SK-N-SH (cell line): ENCODE data around the gene RTF2. TPM values are rescaled to one million over a fixed set of nuclear protein-coding genes. Genes with fewer than 3 reads are reported as not detected.

ENCODE experiments used
- CTCF ChIA-PET: fragments of 300-600, 350-600 bp; formaldehyde crosslinking; extraction: SDS; loops from one replicate; lab custom pipeline; 2021; lab: Yijun Ruan, JAX
- POLR2A ChIA-PET: fragments of 350-600 bp; sonication (Branson Sonifier 250); formaldehyde crosslinking; extraction: SDS; loops from one replicate; lab custom pipeline; 2020; ENCODE audit warnings: antibody characterized with exemption, inconsistent platforms; lab: Yijun Ruan, JAX
- DNase-seq: peaks from one replicate; pipeline ENCODE4 v3.0.0; 2012
- H2AFZ ChIP-seq: fragments of 200-600 bp; sonication (generic); 2 replicates; pipeline ENCODE4 v1.8.1; 2016; ENCODE audit warnings: antibody characterized with exemption, mild to moderate bottlenecking, low read depth
- H3F3A ChIP-seq: fragments of 200-600 bp; sonication (generic); replicated peaks from 2 replicates; pipeline ENCODE3; 2016; ENCODE audit warnings: antibody characterized with exemption, mild to moderate bottlenecking; ENCODE audit not compliant: insufficient read depth
- H3K27ac ChIP-seq, 2 experiments: fragments of 200-500 bp in 1 of 2; fragments of 200-600 bp in 1 of 2; sonication (Bioruptor generic) in 1 of 2; sonication (generic), shearing (Covaris generic) in 1 of 2; 2 replicates each; pipeline versions ENCODE4 v1.5.1 to v1.6.1; 2014 to 2016; ENCODE audit warnings: low read depth in 2 of 2, inconsistent platforms in 1 of 2, low read length in 1 of 2, mild to moderate bottlenecking in 1 of 2, mixed read lengths in 1 of 2
- H3K27me3 ChIP-seq: fragments of 200-600 bp; sonication (generic), shearing (Covaris generic); 2 replicates; pipeline ENCODE4 v1.6.1; 2016; ENCODE audit warnings: mixed run types; ENCODE audit not compliant: insufficient read depth
- H3K36me3 ChIP-seq, 2 experiments: fragments of 200-500 bp in 1 of 2; fragments of 200-600 bp in 1 of 2; sonication (Bioruptor generic) in 1 of 2; sonication (generic) in 1 of 2; replicated peaks in 1 of 2; 2 replicates each; pipeline versions ENCODE3 to v1.5.1; 2014 to 2016; ENCODE audit warnings: low read length in 1 of 2, mild to moderate bottlenecking in 1 of 2; ENCODE audit not compliant: insufficient read depth in 2 of 2, control insufficient read depth in 1 of 2
- H3K4me1 ChIP-seq, 2 experiments: fragments of 200-500 bp in 1 of 2; fragments of 200-600 bp in 1 of 2; sonication (Bioruptor generic) in 1 of 2; sonication (generic), shearing (Covaris generic) in 1 of 2; 2 replicates each; pipeline versions ENCODE4 v1.5.1 to v1.6.1; 2014 to 2016; ENCODE audit warnings: low read depth in 1 of 2, low read length in 1 of 2, mixed run types in 1 of 2; ENCODE audit not compliant: insufficient read depth in 2 of 2, control insufficient read depth in 1 of 2
- H3K4me2 ChIP-seq: fragments of 200-600 bp; sonication (generic), shearing (Covaris generic); 2 replicates; pipeline ENCODE4 v1.6.1; 2017; ENCODE audit warnings: mixed run types
- H3K4me3 ChIP-seq, 2 experiments: fragments of 200-500 bp in 1 of 2; fragments of 200-600 bp in 1 of 2; sonication (Bioruptor generic) in 1 of 2; sonication (generic), shearing (Covaris generic) in 1 of 2; 2 replicates each; pipeline versions ENCODE4 v1.5.1 to v1.8.1; 2014 to 2016; ENCODE audit warnings: low read depth in 2 of 2, inconsistent platforms in 1 of 2, low read length in 1 of 2, mild to moderate bottlenecking in 1 of 2, mixed read lengths in 1 of 2, moderate library complexity in 1 of 2
- H3K79me2 ChIP-seq: fragments of 200-600 bp; sonication (generic); 2 replicates; pipeline ENCODE4 v1.8.1; 2017; ENCODE audit warnings: mild to moderate bottlenecking; ENCODE audit not compliant: insufficient read depth
- H3K9ac ChIP-seq: fragments of 200-600 bp; sonication (generic); 2 replicates; pipeline ENCODE4 v1.6.1; 2017; ENCODE audit warnings: mixed run types
- H3K9me2 ChIP-seq: fragments of 200-600 bp; sonication (generic); 2 replicates; pipeline ENCODE4 v1.6.1; 2017; ENCODE audit warnings: mixed run types
- H3K9me3 ChIP-seq: fragments of 200-600 bp; sonication (generic); 2 replicates; pipeline ENCODE4 v1.6.1; 2017; ENCODE audit warnings: mixed run types, mild to moderate bottlenecking, moderate library complexity
- H4K20me1 ChIP-seq: fragments of 200-600 bp; sonication (generic); 2 replicates; pipeline ENCODE4 v1.6.1; 2017; ENCODE audit warnings: mild to moderate bottlenecking, mixed run types; ENCODE audit not compliant: insufficient read depth
- ELF1 ChIP-seq: IDR thresholded peaks from 2 replicates; pipeline ENCODE4 v1.4.0; 2012
- FOXJ3 ChIP-seq: sonication (generic); formaldehyde crosslinking; IDR thresholded peaks from 2 replicates; pipeline ENCODE4 v1.5.1; 2020; ENCODE audit warnings: mild to moderate bottlenecking, missing genetic modification reagents
- FOXM1 ChIP-seq: IDR thresholded peaks from 2 replicates; pipeline ENCODE4 v1.4.0; 2012; ENCODE audit warnings: low read depth, mild to moderate bottlenecking
- GABPA ChIP-seq: IDR thresholded peaks from 2 replicates; pipeline ENCODE4 v1.4.0; 2012; ENCODE audit warnings: low read depth, mild to moderate bottlenecking
- JUND ChIP-seq: IDR thresholded peaks from 2 replicates; pipeline ENCODE4 v1.4.0; 2012
- PBX3 ChIP-seq: IDR thresholded peaks from 2 replicates; pipeline ENCODE4; 2012
- POLR2AphosphoS5 ChIP-seq: IDR thresholded peaks from 2 replicates; pipeline ENCODE4 v1.6.1; 2012; ENCODE audit warnings: low read depth, low read length
- RFX5 ChIP-seq: IDR thresholded peaks from 2 replicates; pipeline ENCODE4 v1.6.1; 2012; ENCODE audit warnings: mild to moderate bottlenecking, improper control_type of control experiment, low read length
- SIN3A ChIP-seq: IDR thresholded peaks from 2 replicates; pipeline ENCODE4 v1.6.1; 2012; ENCODE audit warnings: low read depth, mild to moderate bottlenecking, low read length, moderate library complexity, borderline replicate concordance
- SMC3 ChIP-seq: IDR thresholded peaks from 2 replicates; pipeline ENCODE4 v1.6.1; 2012; ENCODE audit warnings: low read depth, low read length, improper control_type of control experiment
- TEAD4 ChIP-seq: IDR thresholded peaks from 2 replicates; pipeline ENCODE4 v1.4.0; 2012; ENCODE audit warnings: mild to moderate bottlenecking, borderline replicate concordance; ENCODE audit not compliant: insufficient read depth
- USF1 ChIP-seq: IDR thresholded peaks from 2 replicates; pipeline ENCODE4 v1.4.0; 2012; ENCODE audit warnings: low read depth, borderline replicate concordance
- ZBTB33 ChIP-seq: IDR thresholded peaks from 2 replicates; pipeline ENCODE4 v1.4.0; 2012; ENCODE audit warnings: low read depth, borderline replicate concordance
- WGBS: methylation state at CpG from one replicate; pipeline ENCODE4 v1.1.6; 2017; ENCODE audit warnings: low lambda C conversion rate; 5-methylcytosine and 5-hydroxymethylcytosine counted together
- polyA plus RNA-seq, 3 experiments: library from polyadenylated mRNA; depleted of rRNA; stranded (reverse); fragments of >200 nt; gene quantifications; 2 replicates each; pipeline ENCODE4 v1.2.3, GENCODE V29; 2012
- TF ChIP-seq, protein P1 (sequence below): fragments of 150-350 bp; IDR thresholded peaks from 2 replicates; pipeline ENCODE4 v1.6.1; 2016; ENCODE audit warnings: mild to moderate bottlenecking, low read depth, low read length
- TF ChIP-seq, protein P2 (sequence below): fragments of 200-600 bp; sonication (generic); IDR thresholded peaks from 2 replicates; pipeline ENCODE4 v1.6.1; 2017; ENCODE audit warnings: antibody characterized with exemption, mild to moderate bottlenecking, moderate library complexity

Gene RTF2
- polyA plus RNA-seq, 1 of the 3 experiments (the other 2 are of a cell fraction): 78.2 TPM

- TF ChIP-seq, protein P1, sequence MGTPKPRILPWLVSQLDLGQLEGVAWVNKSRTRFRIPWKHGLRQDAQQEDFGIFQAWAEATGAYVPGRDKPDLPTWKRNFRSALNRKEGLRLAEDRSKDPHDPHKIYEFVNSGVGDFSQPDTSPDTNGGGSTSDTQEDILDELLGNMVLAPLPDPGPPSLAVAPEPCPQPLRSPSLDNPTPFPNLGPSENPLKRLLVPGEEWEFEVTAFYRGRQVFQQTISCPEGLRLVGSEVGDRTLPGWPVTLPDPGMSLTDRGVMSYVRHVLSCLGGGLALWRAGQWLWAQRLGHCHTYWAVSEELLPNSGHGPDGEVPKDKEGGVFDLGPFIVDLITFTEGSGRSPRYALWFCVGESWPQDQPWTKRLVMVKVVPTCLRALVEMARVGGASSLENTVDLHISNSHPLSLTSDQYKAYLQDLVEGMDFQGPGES: no peak
- TF ChIP-seq TEAD4: no peak
- no peak for TF ChIP-seq ZBTB33
- TF ChIP-seq FOXJ3 (CRISPR knock-in tag): no peak
- TF ChIP-seq RFX5: no peak
- TF ChIP-seq POLR2AphosphoS5: no peak
- TF ChIP-seq PBX3: no peak
These were observed 37.7 kb downstream of the RTF2 start (continued) for GRCh38 chr20:56506103-56506502.

GRCh38 chr20:56511926-56512325 is 43.5 kb downstream of the RTF2 start:
- ChIA-PET CTCF (no interaction called here), POLR2A (no interaction called here)
- DNase-seq: no peak
- H3K9me2 ChIP-seq: no peaks in the 10 kb centered on the region
- H3F3A ChIP-seq: no peaks in the 10 kb centered on the region
- 98% methylated on average over 10 of the region's 10 CpGs for WGBS
- no peak overlapping the region for H3K4me3 ChIP-seq
- no peak overlapping the region for H2AFZ ChIP-seq
- TF ChIP-seq GABPA (no peak), USF1 (no peak), JUND (no peak), FOXM1 (no peak), ELF1 (no peak), SMC3 (no peak), SIN3A (no peak)
- TF ChIP-seq, protein P2, sequence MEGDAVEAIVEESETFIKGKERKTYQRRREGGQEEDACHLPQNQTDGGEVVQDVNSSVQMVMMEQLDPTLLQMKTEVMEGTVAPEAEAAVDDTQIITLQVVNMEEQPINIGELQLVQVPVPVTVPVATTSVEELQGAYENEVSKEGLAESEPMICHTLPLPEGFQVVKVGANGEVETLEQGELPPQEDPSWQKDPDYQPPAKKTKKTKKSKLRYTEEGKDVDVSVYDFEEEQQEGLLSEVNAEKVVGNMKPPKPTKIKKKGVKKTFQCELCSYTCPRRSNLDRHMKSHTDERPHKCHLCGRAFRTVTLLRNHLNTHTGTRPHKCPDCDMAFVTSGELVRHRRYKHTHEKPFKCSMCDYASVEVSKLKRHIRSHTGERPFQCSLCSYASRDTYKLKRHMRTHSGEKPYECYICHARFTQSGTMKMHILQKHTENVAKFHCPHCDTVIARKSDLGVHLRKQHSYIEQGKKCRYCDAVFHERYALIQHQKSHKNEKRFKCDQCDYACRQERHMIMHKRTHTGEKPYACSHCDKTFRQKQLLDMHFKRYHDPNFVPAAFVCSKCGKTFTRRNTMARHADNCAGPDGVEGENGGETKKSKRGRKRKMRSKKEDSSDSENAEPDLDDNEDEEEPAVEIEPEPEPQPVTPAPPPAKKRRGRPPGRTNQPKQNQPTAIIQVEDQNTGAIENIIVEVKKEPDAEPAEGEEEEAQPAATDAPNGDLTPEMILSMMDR: no peak
- no peaks in the 10 kb centered on the region for H3K9me3 ChIP-seq
- peaks cover 14 to 31% of the 10 kb centered on the region in 2 experiments for H3K36me3 ChIP-seq
- H3K27ac ChIP-seq: no peak overlapping the region
- H3K4me1 ChIP-seq: no peaks in the 10 kb centered on the region
- no peak overlapping the region for H3K9ac ChIP-seq
- no peaks in the 10 kb centered on the region for H3K27me3 ChIP-seq
- H3K4me2 ChIP-seq: no peak overlapping the region
- H3K79me2 ChIP-seq: peaks cover 12% of the 10 kb centered on the region; the same call in 1 of the 2 replicates
- no peaks in the 10 kb centered on the region for H4K20me1 ChIP-seq
